HCT116 (cell line): ENCODE measurements around the gene EVC. TPM values are rescaled to one million over a fixed set of nuclear protein-coding genes. Genes with fewer than 3 reads are reported as not detected.

Experiments used
- ATAC-seq: fragments of 200-7000 bp; cut with Tn5 transposase; 2 replicates; pipeline ENCODE4 v1.9.1; 2020; ENCODE audit warnings: mild to moderate bottlenecking, moderate library complexity
- BruUV-seq: library from RNA; stranded (reverse); fragments of 400-500 nt; replicated peaks from 2 replicates; lab custom pipeline; 2021; lab: Mats Ljungman, UMichigan
- CTCF ChIA-PET: fragments of 300-600 bp; sonication (Branson Sonifier 250); formaldehyde crosslinking; loops from one replicate; lab custom pipeline; 2021; ENCODE audit warnings: antibody characterized with exemption; lab: Charles Lee
- POLR2A ChIA-PET: fragments of 300-600, 350-600 bp; sonication (Branson Sonifier 250); formaldehyde crosslinking; loops from one replicate; lab custom pipeline; 2021; ENCODE audit warnings: antibody characterized with exemption; lab: Charles Lee
- RAD21 ChIA-PET, 2 experiments: fragments of 300-600 bp; sonication (Branson Sonifier 250); formaldehyde crosslinking; loops; one replicate each; lab custom pipeline; 2023; ENCODE audit warnings: low total read pairs in 2 of 2; ENCODE audit not compliant: uncharacterized antibody in 2 of 2, unreplicated experiment in 2 of 2, low non-redundant PET in 1 of 2; lab: Charles Lee
- DNase-seq: peaks from one replicate; pipeline ENCODE4 v3.0.0-alpha.2; 2010; ENCODE audit warnings: low read depth, low spot score
- H2AFZ ChIP-seq: fragments of 200-600 bp; shearing (Covaris generic), sonication (generic); 2 replicates; pipeline ENCODE4 v1.6.1; 2017; ENCODE audit warnings: low read depth, mixed run types, mixed read lengths, antibody characterized with exemption, low read length; ENCODE audit not compliant: poor library complexity, severe bottlenecking
- H3K27ac ChIP-seq: 2 replicates; pipeline ENCODE4 v1.5.1; 2012; ENCODE audit warnings: low read depth, low read length
- H3K27me3 ChIP-seq: fragments of 200-600 bp; sonication (generic); 2 replicates; pipeline ENCODE4 v1.6.1; 2016; ENCODE audit warnings: mixed run types, low read length, mixed read lengths; ENCODE audit not compliant: insufficient read depth
- H3K36me3 ChIP-seq, 2 experiments: fragments of 200-500 bp in 1 of 2; fragments of 200-600 bp in 1 of 2; sonication (Bioruptor generic) in 1 of 2; sonication (generic) in 1 of 2; 2 replicates each; pipeline versions ENCODE4 v1.5.1 to v1.6.1; 2014 to 2016; ENCODE audit warnings: low read length in 2 of 2, inconsistent platforms in 1 of 2, mixed read lengths in 1 of 2, mixed run types in 1 of 2; ENCODE audit not compliant: insufficient read depth in 2 of 2, control insufficient read depth in 1 of 2
- H3K4me1 ChIP-seq, 2 experiments: fragments of 200-600 bp in 1 of 2; sonication (generic) in 1 of 2; 2 replicates each; pipeline versions ENCODE4 v1.5.1 to v1.6.1; 2012 to 2017; ENCODE audit warnings: low read length in 2 of 2, inconsistent platforms in 1 of 2, mild to moderate bottlenecking in 1 of 2, mixed read lengths in 1 of 2, mixed run types in 1 of 2, moderate library complexity in 1 of 2; ENCODE audit not compliant: insufficient read depth in 2 of 2, control insufficient read depth in 1 of 2
- H3K4me2 ChIP-seq: fragments of 200-600 bp; sonication (generic); 2 replicates; pipeline ENCODE4 v1.6.1; 2017; ENCODE audit warnings: mixed run types, low read length, mixed read lengths
- H3K4me3 ChIP-seq, 2 experiments: fragments of 200-600 bp in 1 of 2; sonication (generic) in 1 of 2; replicated peaks in 1 of 2; 2 replicates each; pipeline ENCODE4 v1.5.1; 2011 to 2016; ENCODE audit warnings: low read length in 2 of 2, control low read depth in 1 of 2, low read depth in 1 of 2, mild to moderate bottlenecking in 1 of 2, mixed read lengths in 1 of 2, mixed run types in 1 of 2
- H3K79me2 ChIP-seq: fragments of 200-600 bp; sonication (generic); 2 replicates; pipeline ENCODE4 v1.6.1; 2017; ENCODE audit warnings: mild to moderate bottlenecking, mixed run types, low read length, moderate library complexity, mixed read lengths; ENCODE audit not compliant: insufficient read depth
- H3K9ac ChIP-seq: fragments of 200-600 bp; sonication (generic); 2 replicates; pipeline ENCODE4 v1.6.1; 2016; ENCODE audit warnings: low read length, mixed read lengths
- H3K9me2 ChIP-seq: fragments of 200-600 bp; sonication (generic), shearing (Covaris generic); 2 replicates; pipeline ENCODE4 v1.6.1; 2017; ENCODE audit warnings: mixed run types, mild to moderate bottlenecking, moderate library complexity; ENCODE audit not compliant: insufficient read depth
- H3K9me3 ChIP-seq, 2 experiments: fragments of 200-500 bp in 1 of 2; fragments of 200-600 bp in 1 of 2; sonication (Bioruptor generic) in 1 of 2; sonication (generic) in 1 of 2; 2 replicates each; pipeline ENCODE4 v1.6.1; 2014 to 2017; ENCODE audit warnings: low read length in 2 of 2, mixed read lengths in 2 of 2, inconsistent platforms in 1 of 2, low read depth in 1 of 2, mild to moderate bottlenecking in 1 of 2, mixed run types in 1 of 2, moderate library complexity in 1 of 2; ENCODE audit not compliant: control insufficient read depth in 1 of 2, insufficient read depth in 1 of 2
- H4K20me1 ChIP-seq: fragments of 200-600 bp; sonication (generic), shearing (Covaris generic); 2 replicates; pipeline ENCODE4 v1.6.1; 2017; ENCODE audit warnings: mixed run types, mild to moderate bottlenecking, moderate library complexity; ENCODE audit not compliant: insufficient read depth
- CBX3 ChIP-seq: IDR thresholded peaks from 2 replicates; pipeline ENCODE4 v1.6.1; 2012; ENCODE audit warnings: low read depth
- CEBPB ChIP-seq: IDR thresholded peaks from 2 replicates; pipeline ENCODE4 v1.6.1; 2012; ENCODE audit warnings: low read depth
- EGR1 ChIP-seq: IDR thresholded peaks from 2 replicates; pipeline ENCODE4 v1.6.1; 2012; ENCODE audit warnings: low read depth
- EZH2 ChIP-seq: fragments of 200-600 bp; sonication (generic); IDR thresholded peaks from 2 replicates; pipeline ENCODE4 v1.6.1; 2017; ENCODE audit warnings: antibody characterized with exemption, mixed run types
- JUND ChIP-seq: IDR thresholded peaks from 2 replicates; pipeline ENCODE4 v1.6.1; 2012
- POLR2A ChIP-seq: IDR thresholded peaks from 2 replicates; pipeline ENCODE4 v1.7.0; 2011; ENCODE audit warnings: borderline replicate concordance; ENCODE audit not compliant: insufficient read depth, insufficient read length; ENCODE audit errors: extremely low read depth
- RAD21 ChIP-seq: IDR thresholded peaks from 2 replicates; pipeline ENCODE4 v1.6.1; 2012; ENCODE audit warnings: low read depth, mild to moderate bottlenecking
- SP1 ChIP-seq: IDR thresholded peaks from 2 replicates; pipeline ENCODE4 v1.6.1; 2012; ENCODE audit warnings: low read depth
- TCF7L2 ChIP-seq: IDR thresholded peaks from 2 replicates; pipeline ENCODE4 v1.7.0; 2011; ENCODE audit warnings: borderline replicate concordance, inconsistent platforms; ENCODE audit not compliant: insufficient read depth, insufficient read length; ENCODE audit errors: extremely low read depth
- YY1 ChIP-seq: IDR thresholded peaks from 2 replicates; pipeline ENCODE4 v1.6.1; 2011; ENCODE audit warnings: low read length, low read depth, moderate library complexity, mild to moderate bottlenecking; ENCODE audit not compliant: insufficient replicate concordance; ENCODE audit errors: extremely low read depth
- ZNF274 ChIP-seq: fragments of 200-500 bp; sonication (Bioruptor generic); IDR thresholded peaks from 2 replicates; pipeline ENCODE4 v1.6.1; 2014; ENCODE audit warnings: mild to moderate bottlenecking, low read depth, low read length, inconsistent platforms
- intact Hi-C: fragments of 100-400 bp; cut with micrococcal nuclease; formaldehyde crosslinking; loops from 2 replicates; pipeline ENCODE4 v1.10.0; 2022
- total RNA-seq: library from RNA; stranded (reverse); gene quantifications from one replicate; pipeline ENCODE4 v1.2.1, GENCODE V29; 2021; ENCODE audit not compliant: unreplicated experiment
- TF ChIP-seq, protein P1 (sequence below), 3 experiments: fragments of 200-600 bp in 1 of 3; sonication (generic) in 1 of 3; IDR thresholded peaks in 2 of 3; conservative IDR thresholded peaks in 1 of 3; 2 replicates each; pipeline ENCODE4 v1.5.1; 2012 to 2017; ENCODE audit warnings: low read depth in 2 of 3, low read length in 2 of 3, antibody characterized with exemption in 1 of 3, borderline replicate concordance in 1 of 3, control low read depth in 1 of 3, mild to moderate bottlenecking in 1 of 3, mixed read lengths in 1 of 3, mixed run types in 1 of 3, moderate library complexity in 1 of 3; ENCODE audit not compliant: insufficient read depth in 1 of 3
- TF ChIP-seq, protein P2 (sequence below): IDR thresholded peaks from 2 replicates; pipeline ENCODE4 v1.6.1; 2012
- TF ChIP-seq, protein P3 (sequence below): IDR thresholded peaks from 2 replicates; pipeline ENCODE4 v1.6.1; 2011; ENCODE audit warnings: mild to moderate bottlenecking, low read length, moderate library complexity; ENCODE audit not compliant: insufficient replicate concordance; ENCODE audit errors: extremely low read depth
- TF ChIP-seq, protein P4 (sequence below): IDR thresholded peaks from 2 replicates; pipeline ENCODE4 v1.6.1; 2012; ENCODE audit warnings: low read depth

EVC gene
- total RNA-seq, 1 experiment from 2014 or later, result 0.15 TPM

DNA sequence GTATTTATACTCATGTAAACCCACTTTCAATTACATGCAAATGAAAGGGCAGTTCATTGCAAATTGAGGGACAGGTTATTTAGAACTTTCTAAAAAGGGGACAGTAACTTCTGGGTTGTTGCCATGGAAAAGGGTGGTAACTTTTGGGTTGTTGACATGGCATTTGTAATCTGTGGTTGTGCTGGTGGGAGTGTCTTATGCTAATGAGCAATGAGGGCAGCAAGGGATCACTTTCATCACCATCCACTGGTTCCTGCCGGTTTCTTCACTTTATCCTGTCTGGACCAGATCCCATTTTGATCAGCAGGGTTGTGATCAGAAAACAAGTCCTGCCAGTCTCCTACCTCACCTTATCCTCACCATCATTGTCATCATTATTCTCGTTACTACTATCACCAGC lies 32.0 kb downstream of the EVC start (continued):
- TF ChIP-seq, protein P1, sequence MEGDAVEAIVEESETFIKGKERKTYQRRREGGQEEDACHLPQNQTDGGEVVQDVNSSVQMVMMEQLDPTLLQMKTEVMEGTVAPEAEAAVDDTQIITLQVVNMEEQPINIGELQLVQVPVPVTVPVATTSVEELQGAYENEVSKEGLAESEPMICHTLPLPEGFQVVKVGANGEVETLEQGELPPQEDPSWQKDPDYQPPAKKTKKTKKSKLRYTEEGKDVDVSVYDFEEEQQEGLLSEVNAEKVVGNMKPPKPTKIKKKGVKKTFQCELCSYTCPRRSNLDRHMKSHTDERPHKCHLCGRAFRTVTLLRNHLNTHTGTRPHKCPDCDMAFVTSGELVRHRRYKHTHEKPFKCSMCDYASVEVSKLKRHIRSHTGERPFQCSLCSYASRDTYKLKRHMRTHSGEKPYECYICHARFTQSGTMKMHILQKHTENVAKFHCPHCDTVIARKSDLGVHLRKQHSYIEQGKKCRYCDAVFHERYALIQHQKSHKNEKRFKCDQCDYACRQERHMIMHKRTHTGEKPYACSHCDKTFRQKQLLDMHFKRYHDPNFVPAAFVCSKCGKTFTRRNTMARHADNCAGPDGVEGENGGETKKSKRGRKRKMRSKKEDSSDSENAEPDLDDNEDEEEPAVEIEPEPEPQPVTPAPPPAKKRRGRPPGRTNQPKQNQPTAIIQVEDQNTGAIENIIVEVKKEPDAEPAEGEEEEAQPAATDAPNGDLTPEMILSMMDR (IDR thresholded peaks at IDR 0.05 in 2 of 3, conservative IDR thresholded peaks at IDR 0.05 in 1 of 3; ENCODE audit: borderline replicate concordance in 1 of 3, insufficient read depth in 1 of 3, low read depth in 2 of 3, low read length in 2 of 3), result no peak
- TF ChIP-seq, protein P2, sequence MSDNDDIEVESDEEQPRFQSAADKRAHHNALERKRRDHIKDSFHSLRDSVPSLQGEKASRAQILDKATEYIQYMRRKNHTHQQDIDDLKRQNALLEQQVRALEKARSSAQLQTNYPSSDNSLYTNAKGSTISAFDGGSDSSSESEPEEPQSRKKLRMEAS, result no peak

DNA sequence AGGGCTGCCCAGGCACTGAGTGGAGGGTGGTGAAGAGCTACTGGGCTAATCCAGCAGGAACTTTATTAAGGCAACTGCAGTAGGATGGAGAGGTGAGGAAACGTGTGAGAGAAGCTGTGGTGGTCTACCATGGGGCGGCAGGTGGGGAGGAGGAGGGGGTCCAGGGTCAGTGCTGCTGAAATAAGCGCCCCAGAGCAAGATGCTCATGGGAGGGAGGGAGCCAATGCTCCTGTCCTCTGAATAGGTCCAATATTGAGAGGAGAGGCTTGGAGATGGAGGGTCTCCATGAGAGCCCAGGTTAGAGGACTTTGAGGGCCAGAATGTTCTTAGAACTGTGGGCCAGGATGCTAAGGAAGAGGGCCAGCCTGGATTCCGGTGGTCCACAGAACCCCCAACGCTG lies 35.2 kb downstream of the EVC start:
- Histone ChIP-seq H3K4me3 (no peak overlapping the region), H3K9me2 (no peaks in the 10 kb centered on the region), H3K27me3 (0 out of 2 replicates have a peak, but pooled peaks cover 2% of the 10 kb centered on the region), H3K79me2 (no peaks in the 10 kb centered on the region), H2AFZ (no peak overlapping the region), H3K36me3 (no peaks in the 10 kb centered on the region), H3K9me3 (no peaks in the 10 kb centered on the region), H3K4me1 (peaks cover 0 to 23% of the 10 kb centered on the region in 2 experiments; a peak in 1 of 4 replicates), H3K27ac (no peak overlapping the region), H3K4me2 (no peak overlapping the region), H3K9ac (no peak overlapping the region), H4K20me1 (no peaks in the 10 kb centered on the region)
- POLR2A ChIA-PET, result no interaction called here
- DNase-seq, result no peak
- RAD21 ChIA-PET, result no interaction called here
- no peak for ATAC-seq
- no TSS peak for BruUV-seq
- intact Hi-C loops, result no loop called here
- CTCF ChIA-PET, result no interaction called here
- TF ChIP-seq CBX3, result no peak
- TF ChIP-seq, protein P3, sequence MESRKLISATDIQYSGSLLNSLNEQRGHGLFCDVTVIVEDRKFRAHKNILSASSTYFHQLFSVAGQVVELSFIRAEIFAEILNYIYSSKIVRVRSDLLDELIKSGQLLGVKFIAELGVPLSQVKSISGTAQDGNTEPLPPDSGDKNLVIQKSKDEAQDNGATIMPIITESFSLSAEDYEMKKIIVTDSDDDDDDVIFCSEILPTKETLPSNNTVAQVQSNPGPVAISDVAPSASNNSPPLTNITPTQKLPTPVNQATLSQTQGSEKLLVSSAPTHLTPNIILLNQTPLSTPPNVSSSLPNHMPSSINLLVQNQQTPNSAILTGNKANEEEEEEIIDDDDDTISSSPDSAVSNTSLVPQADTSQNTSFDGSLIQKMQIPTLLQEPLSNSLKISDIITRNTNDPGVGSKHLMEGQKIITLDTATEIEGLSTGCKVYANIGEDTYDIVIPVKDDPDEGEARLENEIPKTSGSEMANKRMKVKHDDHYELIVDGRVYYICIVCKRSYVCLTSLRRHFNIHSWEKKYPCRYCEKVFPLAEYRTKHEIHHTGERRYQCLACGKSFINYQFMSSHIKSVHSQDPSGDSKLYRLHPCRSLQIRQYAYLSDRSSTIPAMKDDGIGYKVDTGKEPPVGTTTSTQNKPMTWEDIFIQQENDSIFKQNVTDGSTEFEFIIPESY, result no peak
- TF ChIP-seq, protein P4, sequence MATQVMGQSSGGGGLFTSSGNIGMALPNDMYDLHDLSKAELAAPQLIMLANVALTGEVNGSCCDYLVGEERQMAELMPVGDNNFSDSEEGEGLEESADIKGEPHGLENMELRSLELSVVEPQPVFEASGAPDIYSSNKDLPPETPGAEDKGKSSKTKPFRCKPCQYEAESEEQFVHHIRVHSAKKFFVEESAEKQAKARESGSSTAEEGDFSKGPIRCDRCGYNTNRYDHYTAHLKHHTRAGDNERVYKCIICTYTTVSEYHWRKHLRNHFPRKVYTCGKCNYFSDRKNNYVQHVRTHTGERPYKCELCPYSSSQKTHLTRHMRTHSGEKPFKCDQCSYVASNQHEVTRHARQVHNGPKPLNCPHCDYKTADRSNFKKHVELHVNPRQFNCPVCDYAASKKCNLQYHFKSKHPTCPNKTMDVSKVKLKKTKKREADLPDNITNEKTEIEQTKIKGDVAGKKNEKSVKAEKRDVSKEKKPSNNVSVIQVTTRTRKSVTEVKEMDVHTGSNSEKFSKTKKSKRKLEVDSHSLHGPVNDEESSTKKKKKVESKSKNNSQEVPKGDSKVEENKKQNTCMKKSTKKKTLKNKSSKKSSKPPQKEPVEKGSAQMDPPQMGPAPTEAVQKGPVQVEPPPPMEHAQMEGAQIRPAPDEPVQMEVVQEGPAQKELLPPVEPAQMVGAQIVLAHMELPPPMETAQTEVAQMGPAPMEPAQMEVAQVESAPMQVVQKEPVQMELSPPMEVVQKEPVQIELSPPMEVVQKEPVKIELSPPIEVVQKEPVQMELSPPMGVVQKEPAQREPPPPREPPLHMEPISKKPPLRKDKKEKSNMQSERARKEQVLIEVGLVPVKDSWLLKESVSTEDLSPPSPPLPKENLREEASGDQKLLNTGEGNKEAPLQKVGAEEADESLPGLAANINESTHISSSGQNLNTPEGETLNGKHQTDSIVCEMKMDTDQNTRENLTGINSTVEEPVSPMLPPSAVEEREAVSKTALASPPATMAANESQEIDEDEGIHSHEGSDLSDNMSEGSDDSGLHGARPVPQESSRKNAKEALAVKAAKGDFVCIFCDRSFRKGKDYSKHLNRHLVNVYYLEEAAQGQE, result no peak
- TF ChIP-seq JUND, result no peak
- no peak for TF ChIP-seq POLR2A
- TF ChIP-seq EZH2, result no peak
- no peak for TF ChIP-seq YY1
- TF ChIP-seq RAD21, result no peak
- TF ChIP-seq, protein P1 (IDR thresholded peaks at IDR 0.05 in 2 of 3, conservative IDR thresholded peaks at IDR 0.05 in 1 of 3; ENCODE audit: borderline replicate concordance in 1 of 3, insufficient read depth in 1 of 3, low read depth in 2 of 3, low read length in 2 of 3), result no peak
- no peak for TF ChIP-seq EGR1
- no peak for TF ChIP-seq CEBPB
- TF ChIP-seq ZNF274, result no peak
- no peak for TF ChIP-seq TCF7L2
- no peak for TF ChIP-seq SP1
